ENCODE results near the gene ARSG.
"Not testable (repeated sequence)": the region's sequence is repeated elsewhere in the genome, so short reads cannot be mapped to it uniquely, and the experiment has no call there.

ARSG gene

GRCh38 chr17:68334393-68334792 lies 43.1 kb downstream of the ARSG start:
- no peak for DNase-seq

- DNase-seq: no peak
These were observed 50.2 kb downstream of the ARSG start for GRCh38 chr17:68341482-68341881.

- DNase-seq: no peak
These were observed 52.7 kb downstream of the ARSG start for GRCh38 chr17:68343976-68344375.

GRCh38 chr17:68344701-68345136 lies 53.4 kb downstream of the ARSG start:
- peak; percentile 19 for DNase-seq

GRCh38 chr17:68346448-68346847 lies 55.2 kb downstream of the ARSG start:
- DNase-seq: peak; percentile 83

- DNase-seq: no peak
These were observed 56.1 kb downstream of the ARSG start for GRCh38 chr17:68347380-68347779.

GRCh38 chr17:68349157-68349556 lies 57.9 kb downstream of the ARSG start:
- peak; percentile 32 for DNase-seq

- no peak for DNase-seq
These were observed 60.1 kb downstream of the ARSG start for GRCh38 chr17:68351395-68351794.

GRCh38 chr17:68352041-68352440 lies 60.7 kb downstream of the ARSG start:
- DNase-seq: no peak

GRCh38 chr17:68352671-68353070 lies 61.4 kb downstream of the ARSG start:
- DNase-seq: not testable (repeated sequence)

- no peak for DNase-seq
These were observed 61.8 kb downstream of the ARSG start for GRCh38 chr17:68353111-68353521.

GRCh38 chr17:68354311-68354710 lies 63.0 kb downstream of the ARSG start:
- not testable (repeated sequence) for DNase-seq

GRCh38 chr17:68355108-68355507 lies 63.8 kb downstream of the ARSG start:
- DNase-seq: not testable (repeated sequence)

- peak; percentile 73 for DNase-seq
These were observed 65.2 kb downstream of the ARSG start for GRCh38 chr17:68356520-68356919.

GRCh38 chr17:68356949-68357455 lies 65.7 kb downstream of the ARSG start:
- no peak for DNase-seq

GRCh38 chr17:68357886-68358285 lies 66.6 kb downstream of the ARSG start:
- DNase-seq: no peak

GRCh38 chr17:68359791-68360535 lies 68.7 kb downstream of the ARSG start:
- DNase-seq: no peak

- no peak for DNase-seq
These were observed 74.2 kb downstream of the ARSG start for GRCh38 chr17:68365469-68365868.

GRCh38 chr17:68368387-68368786 lies 77.1 kb downstream of the ARSG start:
- DNase-seq: no peak

GRCh38 chr17:68375566-68375965 lies 84.3 kb downstream of the ARSG start:
- DNase-seq: no peak

GRCh38 chr17:68376178-68376577 lies 84.9 kb downstream of the ARSG start:
- not testable (repeated sequence) for DNase-seq

- no peak for DNase-seq
These were observed 86.5 kb downstream of the ARSG start for GRCh38 chr17:68377771-68378267.

GRCh38 chr17:68378268-68379176 lies 87.2 kb downstream of the ARSG start:
- no peak for DNase-seq

GRCh38 chr17:68379177-68379510 lies 87.8 kb downstream of the ARSG start:
- DNase-seq: no peak
